ENCODE measurements around the gene IGFBP4.
A peak's percentile ranks its signal among the peaks of the same experiment; 100 is the strongest.
"Not testable (repeated sequence)": the region's sequence is repeated elsewhere in the genome, so short reads cannot be mapped to it uniquely, and the experiment has no call there.

IGFBP4 gene

DNA sequence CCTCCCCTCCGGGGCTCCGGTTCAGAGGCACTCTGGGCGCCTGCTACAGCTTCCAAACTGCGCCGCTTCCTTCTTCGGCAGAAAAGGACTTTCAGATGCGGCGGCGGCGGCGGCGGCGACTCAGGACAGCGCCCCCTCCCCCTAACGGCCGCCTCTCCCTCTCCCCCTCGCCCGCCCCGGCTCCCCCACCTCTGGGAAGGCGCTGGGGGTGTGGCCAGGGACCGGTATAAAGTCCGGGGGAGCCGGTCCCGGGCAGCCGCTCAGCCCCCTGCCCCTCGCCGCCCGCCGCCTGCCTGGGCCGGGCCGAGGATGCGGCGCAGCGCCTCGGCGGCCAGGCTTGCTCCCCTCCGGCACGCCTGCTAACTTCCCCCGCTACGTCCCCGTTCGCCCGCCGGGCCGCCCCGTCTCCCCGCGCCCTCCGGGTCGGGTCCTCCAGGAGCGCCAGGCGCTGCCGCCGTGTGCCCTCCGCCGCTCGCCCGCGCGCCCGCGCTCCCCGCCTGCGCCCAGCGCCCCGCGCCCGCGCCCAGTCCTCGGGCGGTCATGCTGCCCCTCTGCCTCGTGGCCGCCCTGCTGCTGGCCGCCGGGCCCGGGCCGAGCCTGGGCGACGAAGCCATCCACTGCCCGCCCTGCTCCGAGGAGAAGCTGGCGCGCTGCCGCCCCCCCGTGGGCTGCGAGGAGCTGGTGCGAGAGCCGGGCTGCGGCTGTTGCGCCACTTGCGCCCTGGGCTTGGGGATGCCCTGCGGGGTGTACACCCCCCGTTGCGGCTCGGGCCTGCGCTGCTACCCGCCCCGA lies at the start of gene IGFBP4:
Gene IGFBP4 (plus strand): TSS at position 255 of the 792 bp plus-strand sequence. CDS start 286 bp downstream, at position 541.
- DNase-seq (ENCODE audit: low read depth, low spot score) = no peak

DNA sequence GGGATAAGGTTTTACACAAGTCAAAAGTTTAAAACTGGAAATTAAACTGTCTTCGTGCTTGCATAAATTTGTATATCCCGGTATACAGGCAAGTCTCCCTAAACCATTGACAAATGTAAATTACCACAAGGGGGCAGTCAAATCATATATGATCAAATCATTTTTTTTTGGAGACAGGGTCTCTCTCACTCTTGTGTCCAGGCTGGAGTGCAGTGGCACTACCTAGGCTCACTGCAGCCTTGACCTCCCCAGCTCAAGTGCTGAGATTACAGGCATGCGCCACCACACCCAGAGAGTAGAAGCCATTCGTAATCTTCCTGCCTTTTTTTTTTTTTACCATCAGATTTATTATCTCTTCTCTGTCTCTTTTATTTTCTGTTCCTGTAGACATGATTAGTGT lies 44.1 kb upstream of the IGFBP4 start:
- DNase-seq (ENCODE audit: low read depth, low spot score) = peak; percentile 39

DNA sequence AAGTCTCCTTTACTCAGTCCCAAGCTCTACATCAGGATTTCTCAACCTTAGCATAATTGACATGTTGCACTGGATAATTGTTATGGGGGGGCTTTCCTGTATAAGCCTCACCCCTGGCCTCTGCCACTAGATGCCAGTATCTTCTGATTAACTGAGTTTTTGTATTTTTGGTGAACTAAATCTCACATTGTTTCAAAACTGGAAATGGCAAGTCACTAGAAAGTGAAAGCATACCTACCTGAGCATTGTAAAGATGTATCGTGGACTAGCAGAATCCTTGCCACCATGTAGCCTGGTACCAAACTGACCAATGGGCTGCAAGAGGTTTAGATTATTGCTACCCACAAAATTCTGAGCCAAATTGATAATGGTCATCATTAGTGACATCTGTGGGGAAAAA lies 40.6 kb upstream of the IGFBP4 start:
- no peak for DNase-seq (ENCODE audit: low read depth, low spot score)

DNA sequence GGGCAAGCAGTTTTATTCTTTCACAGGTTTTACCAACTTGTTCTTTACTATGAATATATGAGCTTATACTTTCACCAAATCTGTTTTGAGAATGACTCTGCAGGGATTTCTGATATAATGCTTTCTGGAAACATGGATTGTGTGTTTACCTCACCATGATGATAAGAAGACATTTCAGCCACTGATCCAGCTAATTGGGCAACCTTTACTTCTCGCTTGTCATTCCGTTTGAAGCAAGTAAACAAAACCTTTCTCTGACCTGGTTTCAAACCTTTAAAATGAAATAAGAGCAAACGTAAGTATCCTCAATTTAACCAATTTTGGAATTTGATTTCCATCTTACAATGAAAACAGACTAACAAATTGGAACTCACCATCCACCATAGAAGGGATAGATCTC lies 39.2 kb upstream of the IGFBP4 start:
- no peak for DNase-seq (ENCODE audit: low read depth, low spot score)

DNA sequence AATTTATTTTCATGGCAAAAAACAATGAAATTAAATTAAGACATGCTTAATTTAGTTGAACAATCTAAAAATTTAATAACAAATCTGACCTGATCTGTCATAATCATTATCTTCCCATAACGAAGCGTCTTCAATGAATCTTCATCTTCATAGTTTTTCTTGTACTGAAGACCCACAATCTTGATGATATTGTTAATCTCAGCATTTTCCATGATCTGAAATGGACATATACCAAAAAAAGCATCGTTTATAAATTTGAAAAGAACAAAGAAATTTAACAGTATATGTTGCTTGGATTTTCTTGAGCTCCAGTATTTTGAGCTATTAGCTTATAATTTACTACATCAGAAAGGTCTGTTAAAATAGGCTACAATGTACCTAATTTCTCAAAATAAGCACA lies 35.8 kb upstream of the IGFBP4 start:
- no peak for DNase-seq (ENCODE audit: low read depth, low spot score)

DNA sequence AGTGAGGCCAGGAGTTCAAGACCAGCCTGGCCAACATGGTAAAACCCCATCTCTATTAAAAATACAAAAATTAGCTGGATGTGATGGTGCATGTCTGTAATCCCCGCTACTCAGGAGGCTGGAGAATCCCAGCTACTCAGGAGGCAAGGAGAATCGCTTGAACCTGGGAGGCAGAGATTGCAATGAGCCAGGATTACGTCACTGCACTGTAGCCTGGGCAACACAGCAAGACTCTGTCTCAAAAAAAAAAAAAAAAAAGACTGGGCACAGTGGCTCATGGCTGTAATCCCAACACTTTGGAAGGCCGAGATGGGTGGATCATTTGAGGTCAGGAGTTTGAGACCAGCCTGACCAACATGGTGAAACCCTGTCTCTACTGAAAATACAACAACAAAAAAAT lies 33.7 kb upstream of the IGFBP4 start:
- not testable (repeated sequence) for DNase-seq (ENCODE audit: low read depth, low spot score)

DNA sequence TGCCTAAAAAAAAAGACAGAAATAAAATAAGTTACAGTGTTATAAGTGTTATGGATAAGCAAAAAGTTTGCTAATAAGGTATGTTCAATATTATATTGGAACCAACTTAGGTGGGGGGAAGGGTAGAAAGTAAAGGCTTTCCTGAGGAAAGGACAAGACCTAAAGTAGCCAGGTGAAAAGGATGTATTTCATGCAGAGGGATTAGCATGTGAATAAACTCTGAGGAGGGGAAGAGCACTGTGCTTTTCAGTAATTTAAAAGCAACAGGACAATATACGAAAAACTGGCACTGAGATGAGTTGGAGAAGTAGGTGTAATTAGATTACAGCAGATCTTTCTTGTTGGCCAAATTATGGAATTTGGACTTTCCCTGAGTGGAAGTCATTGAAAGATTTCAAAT lies 33.2 kb upstream of the IGFBP4 start:
- no peak for DNase-seq (ENCODE audit: low read depth, low spot score)

DNA sequence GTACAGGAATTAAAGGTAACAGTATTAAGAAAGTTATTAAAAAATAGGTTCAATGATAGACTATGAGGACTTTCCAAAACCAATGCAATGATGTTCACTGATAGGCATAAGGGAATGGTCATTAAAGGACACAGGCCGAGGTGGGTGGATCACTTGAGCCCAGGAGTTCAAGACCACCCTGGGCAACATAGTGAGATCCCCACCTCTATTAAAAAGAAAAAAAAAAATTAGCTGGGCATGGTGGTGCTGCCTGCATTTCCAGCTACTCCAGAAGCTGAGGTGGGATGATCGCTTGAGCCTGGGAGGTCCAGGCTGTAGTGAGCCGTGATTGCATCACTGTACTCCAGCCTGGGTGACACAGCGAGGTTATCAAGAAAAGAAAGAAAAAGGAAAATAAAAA lies 31.4 kb upstream of the IGFBP4 start:
- no peak for DNase-seq (ENCODE audit: low read depth, low spot score)

DNA sequence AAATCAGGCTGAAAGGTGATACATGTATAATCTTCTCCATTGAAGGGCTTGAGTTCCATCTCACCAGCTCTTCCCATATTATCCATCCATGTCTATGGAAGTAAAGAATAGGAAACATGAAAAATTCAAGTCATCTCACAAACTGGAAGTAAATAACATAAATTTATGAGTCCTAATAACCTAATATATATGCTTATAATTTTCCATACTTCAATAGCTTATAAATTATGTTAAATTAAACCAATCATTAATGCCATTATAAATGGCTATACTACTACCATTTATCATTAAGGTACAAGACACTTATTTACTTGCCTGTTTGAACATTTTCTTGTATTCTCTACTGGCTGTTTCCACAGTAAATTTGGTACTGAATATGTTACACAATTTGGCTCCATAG lies 30.4 kb upstream of the IGFBP4 start:
- DNase-seq (ENCODE audit: low read depth, low spot score) = no peak

DNA sequence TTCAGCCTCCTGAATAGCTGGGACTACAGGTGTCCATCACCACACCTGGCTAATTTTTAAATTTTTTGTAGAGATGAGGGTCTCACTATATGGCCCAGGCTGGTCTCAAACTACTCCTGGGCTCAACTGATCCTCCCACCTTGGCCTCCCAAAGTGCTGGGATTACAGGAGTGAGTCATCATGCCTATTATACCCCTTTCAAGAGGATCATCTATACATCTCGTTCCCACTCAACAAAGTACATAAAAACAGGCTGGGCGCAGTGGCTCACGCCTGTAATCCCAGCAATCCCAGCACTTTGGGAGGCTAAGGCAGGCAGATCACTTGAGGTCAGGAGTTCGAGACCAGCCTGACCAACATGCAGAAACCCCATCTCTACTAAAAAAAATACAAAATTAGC lies 28.9 kb upstream of the IGFBP4 start:
- DNase-seq (ENCODE audit: low read depth, low spot score) = not testable (repeated sequence)

DNA sequence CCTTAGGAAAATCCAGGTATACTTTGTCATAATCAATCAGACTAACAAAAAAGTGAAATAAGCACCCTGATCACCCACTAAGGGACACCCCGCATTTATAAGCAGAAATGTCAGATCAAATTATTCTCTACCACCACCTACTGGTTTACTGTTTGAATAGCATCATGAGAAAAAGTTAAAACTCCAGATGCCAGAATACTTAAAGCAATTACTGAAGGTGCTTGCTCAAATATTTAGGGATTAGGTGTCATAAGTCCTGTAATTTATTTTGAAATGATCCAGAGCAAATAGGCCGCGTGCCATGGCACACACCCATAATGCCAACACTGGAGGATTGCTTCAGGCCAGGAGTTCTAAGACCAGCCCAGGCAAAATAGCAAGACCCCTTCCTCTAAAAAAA lies 27.9 kb upstream of the IGFBP4 start:
- no peak for DNase-seq (ENCODE audit: low read depth, low spot score)

DNA sequence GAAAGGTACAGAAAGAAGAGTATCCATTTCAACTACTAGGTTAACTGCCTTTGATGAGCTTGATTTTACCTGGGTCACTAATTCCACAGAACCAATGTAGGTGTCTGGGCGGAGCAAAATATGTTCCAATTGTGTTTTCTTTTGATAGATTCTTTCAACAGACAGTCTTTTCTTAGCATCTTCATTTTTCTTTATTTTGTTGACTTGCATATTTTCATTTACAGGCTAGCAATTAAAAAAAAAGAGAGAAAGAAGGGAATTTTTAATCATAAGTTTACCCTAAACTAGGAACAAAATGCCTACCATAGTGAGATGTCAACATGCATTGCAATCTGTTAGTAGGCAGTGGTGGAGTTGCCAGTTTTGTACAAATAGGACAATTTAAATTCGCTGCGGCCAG lies 26.6 kb upstream of the IGFBP4 start:
- DNase-seq (ENCODE audit: low read depth, low spot score) = no peak

DNA sequence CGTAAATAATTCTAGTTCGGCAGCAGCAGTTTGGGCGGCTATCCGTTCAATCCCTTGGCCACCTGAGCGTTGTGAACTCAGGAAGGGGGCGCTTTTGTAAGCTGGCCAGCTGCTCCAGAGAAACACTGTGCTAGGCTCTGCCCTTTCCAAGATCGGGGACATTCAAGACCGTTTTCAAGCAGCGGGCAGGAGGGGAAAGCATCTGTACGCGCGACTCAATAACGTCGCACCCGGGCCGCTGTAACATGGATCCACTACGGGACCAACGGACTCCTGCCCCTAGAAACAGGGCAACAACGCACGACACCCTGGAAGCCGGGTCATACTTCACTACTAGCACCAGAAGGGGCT lies 26.0 kb upstream of the IGFBP4 start:
- no peak for DNase-seq (ENCODE audit: low read depth, low spot score)

DNA sequence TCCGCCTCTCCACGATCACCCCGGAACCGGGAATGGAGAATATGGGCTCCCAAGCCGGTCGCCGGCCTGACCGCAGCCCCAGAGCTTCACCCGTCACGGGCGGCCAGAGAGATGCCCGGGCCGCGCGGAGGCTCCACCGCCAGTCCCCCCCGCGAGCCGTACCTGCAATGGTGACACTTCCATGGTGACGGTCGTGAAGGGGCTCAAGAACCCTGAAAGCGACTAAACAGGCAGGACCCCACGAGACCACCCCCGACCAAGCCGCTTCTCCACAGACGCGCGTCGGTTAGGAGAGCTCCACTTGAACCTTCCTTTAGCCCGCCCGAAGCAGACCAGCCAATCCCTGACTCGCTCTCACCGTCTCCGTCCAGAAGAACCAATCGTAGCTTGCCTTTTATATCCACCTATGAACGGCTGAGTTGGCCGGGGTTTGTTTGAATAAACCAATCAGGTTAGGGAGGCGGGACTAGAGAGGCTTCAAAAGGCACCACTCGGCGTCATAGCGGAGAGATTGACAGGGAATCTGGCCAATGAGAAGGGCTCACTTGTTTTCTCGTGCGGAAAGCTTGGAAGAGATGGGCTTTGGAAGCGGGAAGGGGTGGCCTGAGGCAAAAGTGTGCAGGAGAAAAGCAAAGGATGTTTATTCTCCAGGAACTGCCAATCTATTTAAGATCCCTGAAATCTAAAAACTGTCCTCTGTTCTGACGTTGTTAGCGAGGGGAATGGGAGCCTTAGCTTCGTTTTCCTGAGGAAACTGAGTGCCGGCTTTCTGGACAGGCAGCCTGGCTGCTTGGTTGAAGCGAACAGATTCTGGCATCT lies 25.4 kb upstream of the IGFBP4 start, which contains the start of gene TOP2A:
Gene TOP2A (minus strand): TSS at position 288 of the 819 bp plus-strand sequence. CDS start 105 bp downstream, at position 183.
- DNase-seq (ENCODE audit: low read depth, low spot score) = peak; percentile 99

DNA sequence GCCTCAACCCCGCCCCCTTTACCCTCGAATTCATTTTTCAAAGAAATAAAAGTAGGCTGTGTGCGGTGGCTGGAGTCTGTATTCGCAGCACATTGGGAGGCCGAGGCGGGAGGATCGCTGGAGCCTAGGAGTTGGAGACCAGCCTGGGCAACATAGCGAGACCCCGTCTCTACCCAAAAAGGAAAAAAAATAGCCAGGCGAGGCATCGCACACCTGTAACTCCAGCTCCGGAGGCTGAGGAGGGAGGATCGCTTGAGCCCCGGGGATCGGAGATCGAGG lies 24.9 kb upstream of the IGFBP4 start:
- DNase-seq (ENCODE audit: low read depth, low spot score) = no peak

DNA sequence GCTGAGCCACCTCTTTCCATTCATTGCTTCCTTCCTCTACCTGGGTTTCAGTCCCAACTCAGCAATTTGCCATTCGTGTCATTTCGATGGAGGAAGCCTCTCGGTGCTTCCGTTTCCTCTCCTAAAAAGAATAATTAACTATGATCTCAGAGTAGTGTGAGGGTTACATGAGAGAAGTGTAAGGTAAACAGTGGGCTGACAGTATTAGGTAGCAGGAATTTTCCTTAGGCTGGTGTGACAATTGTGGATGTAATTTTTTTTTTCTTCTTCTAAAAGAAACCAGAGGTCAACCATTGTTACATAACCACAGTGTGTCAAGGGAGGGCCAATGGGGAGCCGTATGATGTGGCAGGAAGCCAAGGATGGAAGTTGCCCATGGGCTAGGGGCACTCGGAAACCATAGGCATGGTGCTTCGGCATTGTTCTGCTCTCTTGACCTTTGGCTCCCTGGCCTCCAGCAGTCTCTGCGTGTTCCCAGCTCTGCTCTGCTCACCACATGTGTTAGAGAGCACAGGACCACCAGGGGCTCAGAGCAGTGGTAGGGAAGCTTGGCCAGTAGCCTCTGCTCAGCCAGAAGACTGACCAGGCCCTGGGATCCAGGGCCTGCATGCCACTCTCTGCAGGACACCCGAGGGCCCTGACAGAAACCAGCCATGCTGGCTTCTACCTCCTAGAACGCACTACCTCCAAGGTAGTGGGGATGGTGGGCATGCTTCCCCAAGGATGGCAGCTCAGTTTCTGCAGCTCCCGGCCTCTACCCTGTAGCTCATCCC lies 23.5 kb upstream of the IGFBP4 start:
- DNase-seq (ENCODE audit: low read depth, low spot score) = peak; percentile 15

DNA sequence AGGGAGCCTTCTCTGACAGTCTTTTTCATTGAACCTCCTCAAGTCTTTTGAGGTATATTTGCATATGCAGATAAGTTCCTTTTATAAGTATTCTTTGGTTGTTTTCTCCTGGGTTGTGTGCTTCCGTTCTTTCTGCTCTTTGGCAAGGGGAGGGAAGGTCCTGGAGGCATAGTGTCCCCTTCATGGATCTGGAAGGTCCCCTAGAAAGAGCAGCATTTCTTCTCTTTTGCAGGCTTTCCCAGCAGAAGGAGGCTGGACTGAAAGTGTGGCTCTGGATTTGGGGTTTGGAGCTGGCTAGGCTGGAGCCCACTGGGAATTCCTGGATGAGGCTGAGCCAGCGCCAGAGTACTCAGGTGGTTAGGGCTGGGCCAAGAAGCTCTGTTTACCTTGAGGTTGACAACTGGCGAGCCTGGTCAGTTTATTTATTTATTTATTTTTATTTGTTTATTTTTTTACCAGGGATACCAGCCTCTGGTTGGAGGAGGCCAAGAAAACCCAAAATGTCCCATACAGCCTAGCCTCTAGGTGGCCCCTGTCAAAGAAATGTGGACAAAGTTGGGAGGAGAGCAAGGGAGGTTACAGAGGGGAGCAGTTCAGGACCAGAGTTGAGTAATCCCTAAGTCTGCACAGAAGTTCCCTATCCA lies 20.1 kb upstream of the IGFBP4 start:
- DNase-seq (ENCODE audit: low read depth, low spot score) = no peak

DNA sequence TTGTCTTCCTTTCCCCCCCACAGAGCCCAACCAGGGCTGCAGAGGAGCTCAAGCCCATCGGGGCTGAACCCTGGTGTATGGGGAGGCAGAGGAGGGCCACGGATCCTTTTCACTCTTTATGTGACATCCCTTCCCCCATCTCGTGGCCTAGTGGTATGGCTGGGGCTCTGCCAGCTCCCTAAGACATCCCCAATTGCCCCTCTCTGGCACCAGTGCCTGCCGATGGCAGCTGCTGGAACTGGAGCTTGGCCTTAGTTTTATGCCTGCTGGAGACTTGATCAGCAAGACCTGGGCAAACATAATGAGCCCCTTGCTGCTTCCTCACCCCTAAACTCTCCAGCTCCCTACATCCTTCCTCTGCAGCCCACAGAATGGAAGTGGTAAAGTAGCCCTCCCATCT lies 17.5 kb upstream of the IGFBP4 start:
- DNase-seq (ENCODE audit: low read depth, low spot score) = no peak

DNA sequence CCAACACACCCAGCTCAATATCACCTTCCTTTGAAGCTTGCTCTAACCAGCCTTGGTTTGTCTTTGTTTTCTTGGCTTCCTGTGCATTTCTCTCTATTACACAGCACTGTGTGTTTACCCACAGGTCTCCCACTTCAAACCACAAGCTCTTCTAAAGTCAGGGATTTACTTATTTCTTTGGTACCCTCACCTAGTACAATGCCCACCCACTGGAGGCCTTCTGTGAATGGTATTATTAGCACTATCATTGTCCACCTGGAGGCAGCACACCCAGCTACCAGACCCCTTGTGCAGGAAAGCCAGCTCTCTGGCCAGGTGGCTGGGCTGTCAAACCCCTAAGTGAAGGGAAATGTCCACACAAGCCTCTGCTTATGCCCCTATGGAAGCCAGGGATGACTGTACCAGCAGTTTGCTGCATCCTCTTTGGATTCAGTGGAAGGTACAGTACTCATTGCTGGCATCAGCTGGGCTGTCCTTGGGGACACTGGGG lies 16.2 kb upstream of the IGFBP4 start:
- DNase-seq (ENCODE audit: low read depth, low spot score) = no peak

DNA sequence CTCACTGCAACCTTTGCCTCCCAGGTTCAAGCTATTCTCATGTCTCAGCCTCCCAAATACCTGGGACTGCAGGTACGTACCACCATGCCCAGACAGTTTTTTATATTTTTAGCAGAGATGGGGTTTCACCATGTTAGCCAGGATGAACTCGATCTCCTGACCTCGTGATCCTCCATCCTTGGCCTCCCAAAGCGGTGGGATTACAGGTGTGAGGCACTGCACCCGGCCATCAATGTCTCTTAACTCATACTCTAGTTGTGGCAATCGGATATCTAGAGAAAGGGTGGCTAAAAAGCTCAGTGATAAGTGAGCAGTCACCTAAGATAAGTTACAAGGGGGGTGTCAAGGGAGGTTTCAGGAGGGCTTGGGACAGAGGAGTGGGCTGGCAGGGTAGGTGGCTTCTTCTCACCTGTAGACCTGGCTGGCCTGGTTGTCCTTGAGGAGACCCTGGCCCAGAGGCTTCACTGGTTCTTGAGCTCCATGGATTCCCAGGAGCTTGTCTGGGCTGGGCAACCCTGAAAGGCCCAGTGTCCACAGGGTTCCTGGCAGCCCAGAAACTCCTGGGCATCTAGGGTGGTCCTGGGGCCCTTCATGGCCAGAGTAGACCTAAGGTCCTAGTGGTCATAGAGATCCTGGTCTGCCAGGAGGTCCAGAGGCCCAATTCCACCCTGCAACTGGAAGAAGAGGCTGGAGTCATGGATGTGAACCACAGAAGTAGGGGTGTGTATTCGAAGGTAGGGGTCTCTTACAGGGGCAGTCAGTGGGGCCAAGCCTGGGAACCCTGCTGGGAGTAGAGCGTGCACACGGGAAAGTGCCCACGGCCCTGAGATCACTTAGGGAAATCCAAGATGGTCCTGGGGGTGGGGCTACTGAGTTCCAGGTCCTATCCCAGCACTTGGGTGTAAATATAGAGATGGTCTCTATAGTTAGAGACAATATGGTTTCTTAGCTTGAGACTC lies 12.7 kb upstream of the IGFBP4 start:
- DNase-seq (ENCODE audit: low read depth, low spot score) = no peak

DNA sequence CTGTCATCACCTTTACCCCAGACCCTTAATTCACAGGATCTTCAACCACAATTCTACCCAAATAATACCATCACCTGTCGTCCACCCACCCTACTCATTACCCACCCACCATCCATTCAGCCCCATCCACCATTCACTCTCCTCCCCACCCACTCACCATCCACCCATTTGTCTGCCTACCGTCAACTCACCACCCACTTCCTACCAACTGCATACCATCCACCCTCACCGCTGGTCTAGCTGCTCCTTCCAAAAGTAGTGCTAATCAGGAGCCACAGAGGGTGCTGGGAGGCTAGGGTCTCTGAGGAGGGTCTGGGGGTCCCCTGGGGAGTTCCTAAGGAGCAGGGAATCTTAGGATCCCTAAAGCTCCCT lies 12.0 kb upstream of the IGFBP4 start:
- DNase-seq (ENCODE audit: low read depth, low spot score) = no peak
